ENCODE data around the gene HSPA6. TPM values are rescaled to one million over a fixed set of nuclear protein-coding genes. Genes with fewer than 3 reads are reported as not detected.

The HSPA6 gene
- total and polyA plus RNA-seq, 2 donors = 1.2 to 5.6 TPM

Other genes with a start within 250 kb of the HSPA6 start
- gene MPZ, start 214.6 kb upstream of the HSPA6 start, total RNA-seq = 27.1 TPM
- gene MPZ, start 214.6 kb upstream of the HSPA6 start, polyA plus RNA-seq = 10.2 TPM
- gene SDHC, start 210.2 kb upstream of the HSPA6 start, total RNA-seq = 29.4 TPM
- 160 TPM for gene SDHC, start 210.2 kb upstream of the HSPA6 start, polyA plus RNA-seq
- gene CFAP126, start 156.7 kb upstream of the HSPA6 start, total RNA-seq = not detected
- gene CFAP126, start 156.7 kb upstream of the HSPA6 start, polyA plus RNA-seq = not detected
- 37.9 TPM for gene FCGR2A, start 19.1 kb upstream of the HSPA6 start, total RNA-seq
- gene FCGR2A, start 19.1 kb upstream of the HSPA6 start, polyA plus RNA-seq = 27.7 TPM
- 4.5 TPM for gene FCGR3A, start 25.3 kb downstream of the HSPA6 start, total RNA-seq
- gene FCGR3A, start 25.3 kb downstream of the HSPA6 start, polyA plus RNA-seq = 29.0 TPM
- 1.2 TPM for gene FCGR3B, start 106.6 kb downstream of the HSPA6 start, total RNA-seq
- gene FCGR3B, start 106.6 kb downstream of the HSPA6 start, polyA plus RNA-seq = 0.67 TPM
- gene FCGR2B, start 138.6 kb downstream of the HSPA6 start, total RNA-seq = 3.4 TPM
- gene FCGR2B, start 138.6 kb downstream of the HSPA6 start, polyA plus RNA-seq = 25.3 TPM
- 0.48 TPM for gene FCRLA, start 182.7 kb downstream of the HSPA6 start, total RNA-seq
- not detected for gene FCRLA, start 182.7 kb downstream of the HSPA6 start, polyA plus RNA-seq
- 3.6 TPM for gene FCRLB, start 197.0 kb downstream of the HSPA6 start, total RNA-seq
- 1.1 TPM for gene FCRLB, start 197.0 kb downstream of the HSPA6 start, polyA plus RNA-seq
- gene DUSP12, start 225.2 kb downstream of the HSPA6 start, total RNA-seq = 41.8 TPM
- 27.9 TPM for gene DUSP12, start 225.2 kb downstream of the HSPA6 start, polyA plus RNA-seq
- 39.4 TPM for gene ATF6, start 241.8 kb downstream of the HSPA6 start, total RNA-seq
- 13.0 TPM for gene ATF6, start 241.8 kb downstream of the HSPA6 start, polyA plus RNA-seq

Data from urinary bladder (tissue), 2 donors.